Measurements from ENCODE around the gene LYRM9. TPM values are rescaled to one million over a fixed set of nuclear protein-coding genes. Genes with fewer than 3 reads are reported as not detected.

LYRM9 gene
- total and polyA plus RNA-seq, 9 of the 15 experiments (the other 6 are each of a cell fraction or from before 2014, with no cell fraction given) = 0.98 to 4.7 (median 1.8) TPM

DNA sequence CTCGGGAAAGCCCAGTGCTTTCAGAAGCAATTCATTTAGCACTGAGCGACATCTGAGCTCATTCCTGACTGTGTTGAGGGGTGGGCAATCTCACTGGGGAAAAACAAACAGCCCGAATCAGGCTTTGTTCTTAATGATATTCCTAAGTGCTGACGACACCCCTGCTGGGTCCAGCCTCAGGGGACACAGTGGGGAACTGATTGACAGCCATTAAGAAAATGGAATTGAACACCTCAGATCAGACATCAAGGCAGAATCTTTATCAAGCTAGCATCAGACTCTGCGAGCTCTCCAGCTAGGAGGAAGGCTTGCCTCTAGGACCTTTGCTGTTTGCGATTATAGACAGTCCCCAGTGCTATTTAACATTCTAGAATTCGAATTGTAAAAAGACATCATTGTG, 22.5 kb upstream of the LYRM9 start (continued):
- no peak for TF ChIP-seq POLR2AphosphoS2 (IDR thresholded peaks at IDR 0.05; ENCODE audit: low read length)
- TF ChIP-seq, protein P1, sequence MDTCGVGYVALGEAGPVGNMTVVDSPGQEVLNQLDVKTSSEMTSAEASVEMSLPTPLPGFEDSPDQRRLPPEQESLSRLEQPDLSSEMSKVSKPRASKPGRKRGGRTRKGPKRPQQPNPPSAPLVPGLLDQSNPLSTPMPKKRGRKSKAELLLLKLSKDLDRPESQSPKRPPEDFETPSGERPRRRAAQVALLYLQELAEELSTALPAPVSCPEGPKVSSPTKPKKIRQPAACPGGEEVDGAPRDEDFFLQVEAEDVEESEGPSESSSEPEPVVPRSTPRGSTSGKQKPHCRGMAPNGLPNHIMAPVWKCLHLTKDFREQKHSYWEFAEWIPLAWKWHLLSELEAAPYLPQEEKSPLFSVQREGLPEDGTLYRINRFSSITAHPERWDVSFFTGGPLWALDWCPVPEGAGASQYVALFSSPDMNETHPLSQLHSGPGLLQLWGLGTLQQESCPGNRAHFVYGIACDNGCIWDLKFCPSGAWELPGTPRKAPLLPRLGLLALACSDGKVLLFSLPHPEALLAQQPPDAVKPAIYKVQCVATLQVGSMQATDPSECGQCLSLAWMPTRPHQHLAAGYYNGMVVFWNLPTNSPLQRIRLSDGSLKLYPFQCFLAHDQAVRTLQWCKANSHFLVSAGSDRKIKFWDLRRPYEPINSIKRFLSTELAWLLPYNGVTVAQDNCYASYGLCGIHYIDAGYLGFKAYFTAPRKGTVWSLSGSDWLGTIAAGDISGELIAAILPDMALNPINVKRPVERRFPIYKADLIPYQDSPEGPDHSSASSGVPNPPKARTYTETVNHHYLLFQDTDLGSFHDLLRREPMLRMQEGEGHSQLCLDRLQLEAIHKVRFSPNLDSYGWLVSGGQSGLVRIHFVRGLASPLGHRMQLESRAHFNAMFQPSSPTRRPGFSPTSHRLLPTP (IDR thresholded peaks at IDR 0.05; ENCODE audit: borderline replicate concordance, extremely low read depth, insufficient read length) = no peak

- Histone ChIP-seq H3K9ac (ENCODE audit: insufficient read depth in 1 of 2, low read depth in 2 of 2, low read length in 2 of 2) (no peak overlapping the region), H3K9me1 (ENCODE audit: control insufficient read depth, insufficient read depth, low read length) (no peaks in the 10 kb centered on the region), H3K4me2 (ENCODE audit: insufficient read depth, low read length) (no peak overlapping the region), H3K27ac (ENCODE audit: extremely low read depth, low read depth, low read length) (no peak overlapping the region), H3K4me1 (replicated peaks in 1 of 2; ENCODE audit: control insufficient read depth in 2 of 2, insufficient read depth in 2 of 2, low read length in 2 of 2) (no peaks in the 10 kb centered on the region; a peak in 1 of 5 replicates), H3K9me3 (replicated peaks; ENCODE audit: control insufficient read depth, insufficient read depth, low read depth, low read length) (no peaks in the 10 kb centered on the region), H2AFZ (ENCODE audit: low read depth, low read length) (peak overlapping the region; percentile 52; the same call in 1 of the 2 replicates), H3K27me3 (ENCODE audit: control insufficient read depth in 2 of 2, insufficient read depth in 2 of 2, low read length in 2 of 2) (no peaks in the 10 kb centered on the region), H4K20me1 (replicated peaks; ENCODE audit: control insufficient read depth, insufficient read depth, low read length) (no peaks in the 10 kb centered on the region), H3K79me2 (ENCODE audit: control insufficient read depth, insufficient read depth, low read length) (no peaks in the 10 kb centered on the region), H3K36me3 (ENCODE audit: control insufficient read depth, insufficient read depth, low read length) (no peaks in the 10 kb centered on the region), H3K4me3 (no peak overlapping the region)
- WGBS (ENCODE audit: insufficient coverage, low coverage, missing lambda C conversion rate) = 55% methylated on average over 7 of the region's 7 CpGs
- in situ Hi-C loops (cut with MboI) (no loop called here), intact Hi-C loops (cut with micrococcal nuclease) (no loop called here)
- ATAC-seq (peak; percentile 59), DNase-seq (ENCODE audit: extremely low read depth in 1 of 4, low spot score in 3 of 4) (no peak), FAIRE-seq (no peak)
- CTCF ChIA-PET (ENCODE audit: low intra/inter-chr PET ratio) = no interaction called here
- BruUV-seq (replicated peaks) = no TSS peak
- POLR2A ChIA-PET = interaction anchor here (0.9 to 1.4 kb wide), 2 partner anchors 14 to 54 kb away, joined by 3 to 4 read pairs; no protein-coding TSS in a partner anchor
- TF ChIP-seq, protein P2, sequence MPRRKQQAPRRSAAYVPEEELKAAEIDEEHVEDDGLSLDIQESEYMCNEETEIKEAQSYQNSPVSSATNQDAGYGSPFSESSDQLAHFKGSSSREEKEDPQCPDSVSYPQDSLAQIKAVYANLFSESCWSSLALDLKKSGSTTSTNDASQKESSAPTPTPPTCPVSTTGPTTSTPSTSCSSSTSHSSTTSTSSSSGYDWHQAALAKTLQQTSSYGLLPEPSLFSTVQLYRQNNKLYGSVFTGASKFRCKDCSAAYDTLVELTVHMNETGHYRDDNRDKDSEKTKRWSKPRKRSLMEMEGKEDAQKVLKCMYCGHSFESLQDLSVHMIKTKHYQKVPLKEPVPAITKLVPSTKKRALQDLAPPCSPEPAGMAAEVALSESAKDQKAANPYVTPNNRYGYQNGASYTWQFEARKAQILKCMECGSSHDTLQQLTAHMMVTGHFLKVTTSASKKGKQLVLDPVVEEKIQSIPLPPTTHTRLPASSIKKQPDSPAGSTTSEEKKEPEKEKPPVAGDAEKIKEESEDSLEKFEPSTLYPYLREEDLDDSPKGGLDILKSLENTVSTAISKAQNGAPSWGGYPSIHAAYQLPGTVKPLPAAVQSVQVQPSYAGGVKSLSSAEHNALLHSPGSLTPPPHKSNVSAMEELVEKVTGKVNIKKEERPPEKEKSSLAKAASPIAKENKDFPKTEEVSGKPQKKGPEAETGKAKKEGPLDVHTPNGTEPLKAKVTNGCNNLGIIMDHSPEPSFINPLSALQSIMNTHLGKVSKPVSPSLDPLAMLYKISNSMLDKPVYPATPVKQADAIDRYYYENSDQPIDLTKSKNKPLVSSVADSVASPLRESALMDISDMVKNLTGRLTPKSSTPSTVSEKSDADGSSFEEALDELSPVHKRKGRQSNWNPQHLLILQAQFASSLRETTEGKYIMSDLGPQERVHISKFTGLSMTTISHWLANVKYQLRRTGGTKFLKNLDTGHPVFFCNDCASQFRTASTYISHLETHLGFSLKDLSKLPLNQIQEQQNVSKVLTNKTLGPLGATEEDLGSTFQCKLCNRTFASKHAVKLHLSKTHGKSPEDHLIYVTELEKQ (CRISPR knock-in tag; IDR thresholded peaks at IDR 0.05) = no peak
Observed at GRCh38 chr17:27914382-27914781, 21.2 kb upstream of the LYRM9 start.

Data from K562 (cell line).